ENCODE data around the gene DNAJC28. TPM values are rescaled to one million over a fixed set of nuclear protein-coding genes. Genes with fewer than 3 reads are reported as not detected.

DNAJC28 gene
- total and polyA plus RNA-seq, 9 of the 15 experiments (the other 6 are each of a cell fraction or from before 2014, with no cell fraction given), result 0.68 to 2.5 (median 1.1) TPM

DNA sequence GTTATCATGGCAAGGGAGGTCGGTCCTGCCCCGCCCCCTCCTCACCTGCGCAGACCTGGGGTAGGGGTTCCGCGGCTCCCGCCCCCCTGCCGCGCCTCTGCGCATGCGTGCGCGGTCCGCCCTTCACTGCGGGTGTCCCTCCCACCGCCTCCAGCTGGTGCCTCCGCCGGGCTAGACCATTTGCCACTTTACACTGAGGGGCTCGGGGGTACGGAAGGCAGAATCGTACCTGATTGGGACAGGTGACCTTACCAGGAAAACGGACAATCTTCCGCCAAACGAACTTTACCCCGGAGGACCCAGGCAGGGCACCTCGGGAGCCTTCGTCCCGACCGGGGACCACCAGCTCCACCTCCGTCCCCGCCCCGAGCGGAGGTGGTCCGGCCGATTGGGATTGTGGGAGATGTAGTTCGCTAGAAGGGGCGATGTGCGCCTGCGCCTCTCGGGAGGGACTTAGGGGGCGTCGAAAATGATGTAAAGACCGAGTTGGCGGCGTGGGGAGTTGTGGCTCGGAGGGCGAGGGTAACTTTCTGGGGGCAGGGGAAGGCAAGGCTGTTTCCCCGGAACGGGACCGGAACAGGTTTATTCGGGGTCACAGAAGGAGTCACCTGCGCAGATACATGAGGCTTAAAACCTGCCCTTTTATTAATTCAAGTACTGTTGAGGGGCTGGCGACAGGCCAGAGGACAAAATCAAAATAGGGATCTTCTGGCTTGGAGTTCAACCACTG is at the start of gene DNAJC28 (continued):
- TF ChIP-seq, protein P1, sequence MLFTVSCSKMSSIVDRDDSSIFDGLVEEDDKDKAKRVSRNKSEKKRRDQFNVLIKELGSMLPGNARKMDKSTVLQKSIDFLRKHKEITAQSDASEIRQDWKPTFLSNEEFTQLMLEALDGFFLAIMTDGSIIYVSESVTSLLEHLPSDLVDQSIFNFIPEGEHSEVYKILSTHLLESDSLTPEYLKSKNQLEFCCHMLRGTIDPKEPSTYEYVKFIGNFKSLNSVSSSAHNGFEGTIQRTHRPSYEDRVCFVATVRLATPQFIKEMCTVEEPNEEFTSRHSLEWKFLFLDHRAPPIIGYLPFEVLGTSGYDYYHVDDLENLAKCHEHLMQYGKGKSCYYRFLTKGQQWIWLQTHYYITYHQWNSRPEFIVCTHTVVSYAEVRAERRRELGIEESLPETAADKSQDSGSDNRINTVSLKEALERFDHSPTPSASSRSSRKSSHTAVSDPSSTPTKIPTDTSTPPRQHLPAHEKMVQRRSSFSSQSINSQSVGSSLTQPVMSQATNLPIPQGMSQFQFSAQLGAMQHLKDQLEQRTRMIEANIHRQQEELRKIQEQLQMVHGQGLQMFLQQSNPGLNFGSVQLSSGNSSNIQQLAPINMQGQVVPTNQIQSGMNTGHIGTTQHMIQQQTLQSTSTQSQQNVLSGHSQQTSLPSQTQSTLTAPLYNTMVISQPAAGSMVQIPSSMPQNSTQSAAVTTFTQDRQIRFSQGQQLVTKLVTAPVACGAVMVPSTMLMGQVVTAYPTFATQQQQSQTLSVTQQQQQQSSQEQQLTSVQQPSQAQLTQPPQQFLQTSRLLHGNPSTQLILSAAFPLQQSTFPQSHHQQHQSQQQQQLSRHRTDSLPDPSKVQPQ (CRISPR knock-in tag; IDR thresholded peaks at IDR 0.05; ENCODE audit: borderline replicate concordance), result 0 out of 2 replicates have a peak, but pooled peaks have one; percentile 19
- peak; percentile 80 for TF ChIP-seq RB1 (IDR thresholded peaks at IDR 0.05; ENCODE audit: low read depth)
- TF ChIP-seq JUNB (CRISPR knock-in tag; conservative IDR thresholded peaks at IDR 0.05), result no peak
- no peak for TF ChIP-seq CREBBP (IDR thresholded peaks at IDR 0.05; ENCODE audit: low read depth, low read length)
- TF ChIP-seq ZC3H11A (IDR thresholded peaks at IDR 0.05; ENCODE audit: low read depth, low read length), result no peak
- TF ChIP-seq CBFA2T3 (IDR thresholded peaks at IDR 0.05), result 0 out of 2 replicates have a peak, but pooled peaks have one; percentile 33
- TF ChIP-seq SMARCB1 (IDR thresholded peaks at IDR 0.05; ENCODE audit: insufficient read length, low read depth), result no peak
- TF ChIP-seq RBM15 (IDR thresholded peaks at IDR 0.05; ENCODE audit: insufficient read depth, low read length), result no peak
- TF ChIP-seq, protein P2, sequence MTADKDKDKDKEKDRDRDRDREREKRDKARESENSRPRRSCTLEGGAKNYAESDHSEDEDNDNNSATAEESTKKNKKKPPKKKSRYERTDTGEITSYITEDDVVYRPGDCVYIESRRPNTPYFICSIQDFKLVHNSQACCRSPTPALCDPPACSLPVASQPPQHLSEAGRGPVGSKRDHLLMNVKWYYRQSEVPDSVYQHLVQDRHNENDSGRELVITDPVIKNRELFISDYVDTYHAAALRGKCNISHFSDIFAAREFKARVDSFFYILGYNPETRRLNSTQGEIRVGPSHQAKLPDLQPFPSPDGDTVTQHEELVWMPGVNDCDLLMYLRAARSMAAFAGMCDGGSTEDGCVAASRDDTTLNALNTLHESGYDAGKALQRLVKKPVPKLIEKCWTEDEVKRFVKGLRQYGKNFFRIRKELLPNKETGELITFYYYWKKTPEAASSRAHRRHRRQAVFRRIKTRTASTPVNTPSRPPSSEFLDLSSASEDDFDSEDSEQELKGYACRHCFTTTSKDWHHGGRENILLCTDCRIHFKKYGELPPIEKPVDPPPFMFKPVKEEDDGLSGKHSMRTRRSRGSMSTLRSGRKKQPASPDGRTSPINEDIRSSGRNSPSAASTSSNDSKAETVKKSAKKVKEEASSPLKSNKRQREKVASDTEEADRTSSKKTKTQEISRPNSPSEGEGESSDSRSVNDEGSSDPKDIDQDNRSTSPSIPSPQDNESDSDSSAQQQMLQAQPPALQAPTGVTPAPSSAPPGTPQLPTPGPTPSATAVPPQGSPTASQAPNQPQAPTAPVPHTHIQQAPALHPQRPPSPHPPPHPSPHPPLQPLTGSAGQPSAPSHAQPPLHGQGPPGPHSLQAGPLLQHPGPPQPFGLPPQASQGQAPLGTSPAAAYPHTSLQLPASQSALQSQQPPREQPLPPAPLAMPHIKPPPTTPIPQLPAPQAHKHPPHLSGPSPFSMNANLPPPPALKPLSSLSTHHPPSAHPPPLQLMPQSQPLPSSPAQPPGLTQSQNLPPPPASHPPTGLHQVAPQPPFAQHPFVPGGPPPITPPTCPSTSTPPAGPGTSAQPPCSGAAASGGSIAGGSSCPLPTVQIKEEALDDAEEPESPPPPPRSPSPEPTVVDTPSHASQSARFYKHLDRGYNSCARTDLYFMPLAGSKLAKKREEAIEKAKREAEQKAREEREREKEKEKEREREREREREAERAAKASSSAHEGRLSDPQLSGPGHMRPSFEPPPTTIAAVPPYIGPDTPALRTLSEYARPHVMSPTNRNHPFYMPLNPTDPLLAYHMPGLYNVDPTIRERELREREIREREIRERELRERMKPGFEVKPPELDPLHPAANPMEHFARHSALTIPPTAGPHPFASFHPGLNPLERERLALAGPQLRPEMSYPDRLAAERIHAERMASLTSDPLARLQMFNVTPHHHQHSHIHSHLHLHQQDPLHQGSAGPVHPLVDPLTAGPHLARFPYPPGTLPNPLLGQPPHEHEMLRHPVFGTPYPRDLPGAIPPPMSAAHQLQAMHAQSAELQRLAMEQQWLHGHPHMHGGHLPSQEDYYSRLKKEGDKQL (CRISPR knock-in tag; IDR thresholded peaks at IDR 0.05; ENCODE audit: borderline replicate concordance), result no peak
- TF ChIP-seq SMAD1 (IDR thresholded peaks at IDR 0.05; ENCODE audit: low read depth, low read length, partially characterized antibody), result peak; percentile 46
- TF ChIP-seq, protein P3, sequence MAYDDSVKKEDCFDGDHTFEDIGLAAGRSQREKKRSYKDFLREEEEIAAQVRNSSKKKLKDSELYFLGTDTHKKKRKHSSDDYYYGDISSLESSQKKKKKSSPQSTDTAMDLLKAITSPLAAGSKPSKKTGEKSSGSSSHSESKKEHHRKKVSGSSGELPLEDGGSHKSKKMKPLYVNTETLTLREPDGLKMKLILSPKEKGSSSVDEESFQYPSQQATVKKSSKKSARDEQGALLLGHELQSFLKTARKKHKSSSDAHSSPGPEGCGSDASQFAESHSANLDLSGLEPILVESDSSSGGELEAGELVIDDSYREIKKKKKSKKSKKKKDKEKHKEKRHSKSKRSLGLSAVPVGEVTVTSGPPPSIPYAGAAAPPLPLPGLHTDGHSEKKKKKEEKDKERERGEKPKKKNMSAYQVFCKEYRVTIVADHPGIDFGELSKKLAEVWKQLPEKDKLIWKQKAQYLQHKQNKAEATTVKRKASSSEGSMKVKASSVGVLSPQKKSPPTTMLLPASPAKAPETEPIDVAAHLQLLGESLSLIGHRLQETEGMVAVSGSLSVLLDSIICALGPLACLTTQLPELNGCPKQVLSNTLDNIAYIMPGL (CRISPR knock-in tag; IDR thresholded peaks at IDR 0.05), result no peak; the same call in none of the 2 replicates
- 0 out of 2 replicates have a peak, but pooled peaks have one; percentile 52 for TF ChIP-seq ZNF197 (CRISPR knock-in tag; IDR thresholded peaks at IDR 0.05; ENCODE audit: low read depth)
- TF ChIP-seq MTF1 (CRISPR knock-in tag; IDR thresholded peaks at IDR 0.05; ENCODE audit: borderline replicate concordance), result no peak
- TF ChIP-seq CAMTA2 (CRISPR knock-in tag; conservative IDR thresholded peaks at IDR 0.05), result no peak
- peak in 2 of 3 experiments; percentile 37 to 43 for TF ChIP-seq YY1 (IDR thresholded peaks at IDR 0.05; ENCODE audit: borderline replicate concordance in 1 of 3, control insufficient read depth in 1 of 3, extremely low read depth in 1 of 3, insufficient read depth in 3 of 3, insufficient read length in 1 of 3, insufficient replicate concordance in 2 of 3, low read depth in 1 of 3, low read length in 2 of 3)

All from K562 (cell line).